GM23338 (cell line): Measurements from ENCODE around the gene SH3BP2.

ENCODE experiments used
- EZH2 ChIP-seq: fragments of 200-600 bp; sonication (generic); IDR thresholded peaks from one replicate; pipeline ENCODE4 v1.8.0; 2017; ENCODE audit warnings: antibody characterized with exemption, mild to moderate bottlenecking, low read depth; ENCODE audit not compliant: unreplicated experiment
- TF ChIP-seq, protein P1 (sequence below), 2 experiments: fragments of 200-600 bp in 1 of 2; sonication (generic) in 1 of 2; conservative IDR thresholded peaks; 2 replicates each; pipeline versions ENCODE4 v1.5.1 to v1.6.1; 2016 to 2017; ENCODE audit warnings: antibody characterized with exemption in 2 of 2, low read depth in 2 of 2, mild to moderate bottlenecking in 2 of 2, moderate library complexity in 1 of 2
- TF ChIP-seq, protein P2 (sequence below): IDR thresholded peaks from one replicate; pipeline ENCODE4 v1.6.1; 2018; ENCODE audit warnings: antibody characterized with exemption; ENCODE audit not compliant: unreplicated experiment
- TF ChIP-seq, protein P3 (sequence below): fragments of 250-450 bp; sonication (Bioruptor Pico); IDR thresholded peaks from 2 replicates; pipeline ENCODE4 v1.5.0; 2020; ENCODE audit warnings: mild to moderate bottlenecking, moderate library complexity

- TF ChIP-seq, protein P1, sequence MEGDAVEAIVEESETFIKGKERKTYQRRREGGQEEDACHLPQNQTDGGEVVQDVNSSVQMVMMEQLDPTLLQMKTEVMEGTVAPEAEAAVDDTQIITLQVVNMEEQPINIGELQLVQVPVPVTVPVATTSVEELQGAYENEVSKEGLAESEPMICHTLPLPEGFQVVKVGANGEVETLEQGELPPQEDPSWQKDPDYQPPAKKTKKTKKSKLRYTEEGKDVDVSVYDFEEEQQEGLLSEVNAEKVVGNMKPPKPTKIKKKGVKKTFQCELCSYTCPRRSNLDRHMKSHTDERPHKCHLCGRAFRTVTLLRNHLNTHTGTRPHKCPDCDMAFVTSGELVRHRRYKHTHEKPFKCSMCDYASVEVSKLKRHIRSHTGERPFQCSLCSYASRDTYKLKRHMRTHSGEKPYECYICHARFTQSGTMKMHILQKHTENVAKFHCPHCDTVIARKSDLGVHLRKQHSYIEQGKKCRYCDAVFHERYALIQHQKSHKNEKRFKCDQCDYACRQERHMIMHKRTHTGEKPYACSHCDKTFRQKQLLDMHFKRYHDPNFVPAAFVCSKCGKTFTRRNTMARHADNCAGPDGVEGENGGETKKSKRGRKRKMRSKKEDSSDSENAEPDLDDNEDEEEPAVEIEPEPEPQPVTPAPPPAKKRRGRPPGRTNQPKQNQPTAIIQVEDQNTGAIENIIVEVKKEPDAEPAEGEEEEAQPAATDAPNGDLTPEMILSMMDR (conservative IDR thresholded peaks at IDR 0.05; ENCODE audit: low read depth in 2 of 2), result no peak
- TF ChIP-seq, protein P2, sequence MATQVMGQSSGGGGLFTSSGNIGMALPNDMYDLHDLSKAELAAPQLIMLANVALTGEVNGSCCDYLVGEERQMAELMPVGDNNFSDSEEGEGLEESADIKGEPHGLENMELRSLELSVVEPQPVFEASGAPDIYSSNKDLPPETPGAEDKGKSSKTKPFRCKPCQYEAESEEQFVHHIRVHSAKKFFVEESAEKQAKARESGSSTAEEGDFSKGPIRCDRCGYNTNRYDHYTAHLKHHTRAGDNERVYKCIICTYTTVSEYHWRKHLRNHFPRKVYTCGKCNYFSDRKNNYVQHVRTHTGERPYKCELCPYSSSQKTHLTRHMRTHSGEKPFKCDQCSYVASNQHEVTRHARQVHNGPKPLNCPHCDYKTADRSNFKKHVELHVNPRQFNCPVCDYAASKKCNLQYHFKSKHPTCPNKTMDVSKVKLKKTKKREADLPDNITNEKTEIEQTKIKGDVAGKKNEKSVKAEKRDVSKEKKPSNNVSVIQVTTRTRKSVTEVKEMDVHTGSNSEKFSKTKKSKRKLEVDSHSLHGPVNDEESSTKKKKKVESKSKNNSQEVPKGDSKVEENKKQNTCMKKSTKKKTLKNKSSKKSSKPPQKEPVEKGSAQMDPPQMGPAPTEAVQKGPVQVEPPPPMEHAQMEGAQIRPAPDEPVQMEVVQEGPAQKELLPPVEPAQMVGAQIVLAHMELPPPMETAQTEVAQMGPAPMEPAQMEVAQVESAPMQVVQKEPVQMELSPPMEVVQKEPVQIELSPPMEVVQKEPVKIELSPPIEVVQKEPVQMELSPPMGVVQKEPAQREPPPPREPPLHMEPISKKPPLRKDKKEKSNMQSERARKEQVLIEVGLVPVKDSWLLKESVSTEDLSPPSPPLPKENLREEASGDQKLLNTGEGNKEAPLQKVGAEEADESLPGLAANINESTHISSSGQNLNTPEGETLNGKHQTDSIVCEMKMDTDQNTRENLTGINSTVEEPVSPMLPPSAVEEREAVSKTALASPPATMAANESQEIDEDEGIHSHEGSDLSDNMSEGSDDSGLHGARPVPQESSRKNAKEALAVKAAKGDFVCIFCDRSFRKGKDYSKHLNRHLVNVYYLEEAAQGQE, result no peak
- TF ChIP-seq, protein P3, sequence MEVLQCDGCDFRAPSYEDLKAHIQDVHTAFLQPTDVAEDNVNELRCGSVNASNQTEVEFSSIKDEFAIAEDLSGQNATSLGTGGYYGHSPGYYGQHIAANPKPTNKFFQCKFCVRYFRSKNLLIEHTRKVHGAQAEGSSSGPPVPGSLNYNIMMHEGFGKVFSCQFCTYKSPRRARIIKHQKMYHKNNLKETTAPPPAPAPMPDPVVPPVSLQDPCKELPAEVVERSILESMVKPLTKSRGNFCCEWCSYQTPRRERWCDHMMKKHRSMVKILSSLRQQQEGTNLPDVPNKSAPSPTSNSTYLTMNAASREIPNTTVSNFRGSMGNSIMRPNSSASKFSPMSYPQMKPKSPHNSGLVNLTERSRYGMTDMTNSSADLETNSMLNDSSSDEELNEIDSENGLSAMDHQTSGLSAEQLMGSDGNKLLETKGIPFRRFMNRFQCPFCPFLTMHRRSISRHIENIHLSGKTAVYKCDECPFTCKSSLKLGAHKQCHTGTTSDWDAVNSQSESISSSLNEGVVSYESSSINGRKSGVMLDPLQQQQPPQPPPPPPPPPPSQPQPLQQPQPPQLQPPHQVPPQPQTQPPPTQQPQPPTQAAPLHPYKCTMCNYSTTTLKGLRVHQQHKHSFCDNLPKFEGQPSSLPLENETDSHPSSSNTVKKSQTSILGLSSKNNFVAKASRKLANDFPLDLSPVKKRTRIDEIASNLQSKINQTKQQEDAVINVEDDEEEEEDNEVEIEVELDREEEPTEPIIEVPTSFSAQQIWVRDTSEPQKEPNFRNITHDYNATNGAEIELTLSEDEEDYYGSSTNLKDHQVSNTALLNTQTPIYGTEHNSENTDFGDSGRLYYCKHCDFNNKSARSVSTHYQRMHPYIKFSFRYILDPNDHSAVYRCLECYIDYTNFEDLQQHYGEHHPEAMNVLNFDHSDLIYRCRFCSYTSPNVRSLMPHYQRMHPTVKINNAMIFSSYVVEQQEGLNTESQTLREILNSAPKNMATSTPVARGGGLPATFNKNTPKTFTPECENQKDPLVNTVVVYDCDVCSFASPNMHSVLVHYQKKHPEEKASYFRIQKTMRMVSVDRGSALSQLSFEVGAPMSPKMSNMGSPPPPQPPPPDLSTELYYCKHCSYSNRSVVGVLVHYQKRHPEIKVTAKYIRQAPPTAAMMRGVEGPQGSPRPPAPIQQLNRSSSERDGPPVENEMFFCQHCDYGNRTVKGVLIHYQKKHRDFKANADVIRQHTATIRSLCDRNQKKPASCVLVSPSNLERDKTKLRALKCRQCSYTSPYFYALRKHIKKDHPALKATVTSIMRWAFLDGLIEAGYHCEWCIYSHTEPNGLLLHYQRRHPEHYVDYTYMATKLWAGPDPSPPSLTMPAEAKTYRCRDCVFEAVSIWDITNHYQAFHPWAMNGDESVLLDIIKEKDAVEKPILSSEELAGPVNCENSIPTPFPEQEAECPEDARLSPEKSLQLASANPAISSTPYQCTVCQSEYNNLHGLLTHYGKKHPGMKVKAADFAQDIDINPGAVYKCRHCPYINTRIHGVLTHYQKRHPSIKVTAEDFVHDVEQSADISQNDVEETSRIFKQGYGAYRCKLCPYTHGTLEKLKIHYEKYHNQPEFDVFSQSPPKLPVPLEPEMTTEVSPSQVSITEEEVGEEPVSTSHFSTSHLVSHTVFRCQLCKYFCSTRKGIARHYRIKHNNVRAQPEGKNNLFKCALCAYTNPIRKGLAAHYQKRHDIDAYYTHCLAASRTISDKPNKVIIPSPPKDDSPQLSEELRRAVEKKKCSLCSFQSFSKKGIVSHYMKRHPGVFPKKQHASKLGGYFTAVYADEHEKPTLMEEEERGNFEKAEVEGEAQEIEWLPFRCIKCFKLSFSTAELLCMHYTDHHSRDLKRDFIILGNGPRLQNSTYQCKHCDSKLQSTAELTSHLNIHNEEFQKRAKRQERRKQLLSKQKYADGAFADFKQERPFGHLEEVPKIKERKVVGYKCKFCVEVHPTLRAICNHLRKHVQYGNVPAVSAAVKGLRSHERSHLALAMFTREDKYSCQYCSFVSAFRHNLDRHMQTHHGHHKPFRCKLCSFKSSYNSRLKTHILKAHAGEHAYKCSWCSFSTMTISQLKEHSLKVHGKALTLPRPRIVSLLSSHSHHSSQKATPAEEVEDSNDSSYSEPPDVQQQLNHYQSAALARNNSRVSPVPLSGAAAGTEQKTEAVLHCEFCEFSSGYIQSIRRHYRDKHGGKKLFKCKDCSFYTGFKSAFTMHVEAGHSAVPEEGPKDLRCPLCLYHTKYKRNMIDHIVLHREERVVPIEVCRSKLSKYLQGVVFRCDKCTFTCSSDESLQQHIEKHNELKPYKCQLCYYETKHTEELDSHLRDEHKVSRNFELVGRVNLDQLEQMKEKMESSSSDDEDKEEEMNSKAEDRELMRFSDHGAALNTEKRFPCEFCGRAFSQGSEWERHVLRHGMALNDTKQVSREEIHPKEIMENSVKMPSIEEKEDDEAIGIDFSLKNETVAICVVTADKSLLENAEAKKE (CRISPR knock-in tag), result no peak
- no peak for TF ChIP-seq EZH2
These were observed 70.8 kb downstream of the SH3BP2 start for GRCh38 chr4:2863649-2864048.
